MM.1S (cell line): ENCODE results near the gene ZNF664.

ENCODE experiments used
- DNase-seq: peaks from one replicate; pipeline ENCODE4 v3.0.0-alpha.2; 2015
- H2AFZ ChIP-seq: fragments of 300-600 bp; sonication (generic); 2 replicates; pipeline ENCODE4 v1.6.0; 2016; ENCODE audit warnings: antibody characterized with exemption, low read length
- H3F3A ChIP-seq: fragments of 300-600 bp; sonication (generic); 2 replicates; pipeline ENCODE4 v1.6.1; 2016; ENCODE audit warnings: mild to moderate bottlenecking, antibody characterized with exemption, low read length, moderate library complexity, mixed read lengths; ENCODE audit not compliant: insufficient read depth
- H3K27ac ChIP-seq: fragments of 300-600 bp; sonication (generic); 2 replicates; pipeline ENCODE4 v1.5.1; 2016; ENCODE audit warnings: mild to moderate bottlenecking, low read length
- H3K27me3 ChIP-seq: fragments of 300-600 bp; sonication (generic); replicated peaks from 2 replicates; pipeline ENCODE4 v1.6.0; 2016; ENCODE audit warnings: low read length; ENCODE audit not compliant: insufficient read depth
- H3K36me3 ChIP-seq: fragments of 300-600 bp; sonication (generic); replicated peaks from 2 replicates; pipeline ENCODE4 v1.6.1; 2016; ENCODE audit warnings: mild to moderate bottlenecking, low read length, mixed read lengths; ENCODE audit not compliant: insufficient read depth
- H3K4me1 ChIP-seq: fragments of 300-600 bp; sonication (generic); 2 replicates; pipeline ENCODE4 v1.6.1; 2016; ENCODE audit warnings: low read length, mixed read lengths
- H3K4me2 ChIP-seq: fragments of 300-600 bp; sonication (generic); 2 replicates; pipeline ENCODE4 v1.6.0; 2016; ENCODE audit warnings: low read depth, low read length
- H3K4me3 ChIP-seq: fragments of 300-600 bp; sonication (generic); 2 replicates; pipeline ENCODE4 v1.5.1; 2016; ENCODE audit warnings: low read length, mixed read lengths
- H3K79me2 ChIP-seq: fragments of 300-600 bp; sonication (generic); 2 replicates; pipeline ENCODE4 v1.6.1; 2016; ENCODE audit warnings: mixed run types, low read length, mixed read lengths
- H3K9ac ChIP-seq: fragments of 300-600 bp; sonication (generic); 2 replicates; pipeline ENCODE4 v1.6.1; 2016; ENCODE audit warnings: low read length, mixed read lengths
- H3K9me2 ChIP-seq: fragments of 300-600 bp; sonication (generic); replicated peaks from 2 replicates; pipeline ENCODE4 v1.6.1; 2016; ENCODE audit warnings: mild to moderate bottlenecking, low read length, mixed read lengths; ENCODE audit not compliant: insufficient read depth
- H3K9me3 ChIP-seq: fragments of 300-600 bp; sonication (generic); replicated peaks from 2 replicates; pipeline ENCODE4 v1.6.1; 2016; ENCODE audit warnings: mild to moderate bottlenecking, low read length, mixed read lengths; ENCODE audit not compliant: insufficient read depth
- H4K20me1 ChIP-seq: fragments of 300-600 bp; sonication (generic); 2 replicates; pipeline ENCODE4 v1.6.1; 2016; ENCODE audit warnings: mild to moderate bottlenecking, low read length, moderate library complexity, mixed read lengths; ENCODE audit not compliant: insufficient read depth
- CTCF ChIP-seq: fragments of 300-600 bp; sonication (generic); IDR thresholded peaks from 2 replicates; pipeline ENCODE4 v1.5.1; 2016; ENCODE audit warnings: antibody characterized with exemption, low read length, mixed read lengths
- EZH2 ChIP-seq: fragments of 300-600 bp; sonication (generic); optimal IDR thresholded peaks from 2 replicates; pipeline ENCODE3; 2017; ENCODE audit warnings: low read depth, mild to moderate bottlenecking, antibody characterized with exemption, low read length, mixed read lengths
- EZH2phosphoT487 ChIP-seq: fragments of 300-600 bp; sonication (generic); IDR thresholded peaks from 2 replicates; pipeline ENCODE4 v1.6.1; 2018; ENCODE audit warnings: antibody characterized with exemption, low read length

The ZNF664 gene

GRCh38 chr12:124040291-124040690 is 67.3 kb downstream of the ZNF664 start:
- no peak overlapping the region for H3K4me2 ChIP-seq
- no peak overlapping the region for H2AFZ ChIP-seq
- H3K4me3 ChIP-seq, result no peak overlapping the region
- H3K79me2 ChIP-seq, result no peaks in the 10 kb centered on the region
- no peak overlapping the region for H3K27ac ChIP-seq
- no peaks in the 10 kb centered on the region for H3K36me3 ChIP-seq
- H3K27me3 ChIP-seq, result no peaks in the 10 kb centered on the region
- no peak overlapping the region for H3K9ac ChIP-seq
- TF ChIP-seq EZH2, result no peak
- TF ChIP-seq CTCF, result no peak
- TF ChIP-seq EZH2phosphoT487, result no peak
- H4K20me1 ChIP-seq, result no peaks in the 10 kb centered on the region
- DNase-seq, result no peak
- H3F3A ChIP-seq, result no peaks in the 10 kb centered on the region
- H3K4me1 ChIP-seq, result peaks cover 7% of the 10 kb centered on the region; the same call in 1 of the 2 replicates
- H3K9me2 ChIP-seq, result no peaks in the 10 kb centered on the region
- H3K9me3 ChIP-seq, result no peaks in the 10 kb centered on the region

GRCh38 chr12:124040737-124041136 is 67.7 kb downstream of the ZNF664 start:
- Histone ChIP-seq H4K20me1 (no peaks in the 10 kb centered on the region), H3K9me2 (no peaks in the 10 kb centered on the region), H3K27ac (no peak overlapping the region), H3K4me2 (no peak overlapping the region), H3K79me2 (no peaks in the 10 kb centered on the region), H3F3A (no peaks in the 10 kb centered on the region), H2AFZ (no peak overlapping the region), H3K4me1 (peaks cover 7% of the 10 kb centered on the region; the same call in 1 of the 2 replicates), H3K9ac (no peak overlapping the region), H3K4me3 (no peak overlapping the region), H3K27me3 (no peaks in the 10 kb centered on the region), H3K9me3 (no peaks in the 10 kb centered on the region), H3K36me3 (no peaks in the 10 kb centered on the region)
- TF ChIP-seq EZH2phosphoT487 (no peak), EZH2 (no peak), CTCF (no peak)
- DNase-seq, result no peak

GRCh38 chr12:124041907-124042306 is 68.9 kb downstream of the ZNF664 start:
- TF ChIP-seq EZH2 (no peak), EZH2phosphoT487 (no peak), CTCF (no peak)
- H3K9me3 ChIP-seq, result no peaks in the 10 kb centered on the region

More at GRCh38 chr12:124041907-124042306, 68.9 kb downstream of the ZNF664 start:
- no peak for DNase-seq
- no peaks in the 10 kb centered on the region for H3F3A ChIP-seq
- no peak overlapping the region for H3K27ac ChIP-seq
- H3K79me2 ChIP-seq, result no peaks in the 10 kb centered on the region
- H3K4me2 ChIP-seq, result no peak overlapping the region
- H3K36me3 ChIP-seq, result no peaks in the 10 kb centered on the region
- peaks cover 7% of the 10 kb centered on the region; the same call in 1 of the 2 replicates for H3K4me1 ChIP-seq
- no peaks in the 10 kb centered on the region for H4K20me1 ChIP-seq
- H3K9me2 ChIP-seq, result no peaks in the 10 kb centered on the region
- H3K9ac ChIP-seq, result no peak overlapping the region
- H2AFZ ChIP-seq, result no peak overlapping the region
- no peaks in the 10 kb centered on the region for H3K27me3 ChIP-seq
- no peak overlapping the region for H3K4me3 ChIP-seq
